Ramos (cell line): ENCODE data around the gene BRIP1.
"Not testable (repeated sequence)": the region's sequence is repeated elsewhere in the genome, so short reads cannot be mapped to it uniquely, and the experiment has no call there.

ENCODE experiments used
- in situ Hi-C: fragments of 300-500 bp; cut with MboI; formaldehyde crosslinking; loops from one replicate; pipeline ENCODE4 v1.14.3; 2022; ENCODE audit warnings: low sequenced_read_pairs; ENCODE audit not compliant: unreplicated experiment

Gene BRIP1

DNA sequence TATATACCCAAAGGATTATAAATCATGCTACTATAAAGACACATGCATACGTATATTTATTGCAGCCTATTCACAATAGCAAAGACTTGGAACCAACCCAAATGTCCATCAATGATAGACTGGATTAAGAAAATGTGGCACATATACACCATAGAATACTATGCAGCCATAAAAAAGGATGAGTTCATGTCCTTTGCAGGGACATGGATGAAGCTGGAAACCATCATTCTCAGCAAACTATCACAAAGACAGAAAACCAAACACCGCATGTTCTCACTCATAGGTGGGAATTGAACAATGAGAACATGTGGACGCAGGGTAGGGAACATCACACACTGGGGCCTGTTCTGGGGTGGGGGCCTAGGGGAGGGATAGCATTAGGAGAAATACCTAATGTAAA, 89.2 kb downstream of the BRIP1 start:
- in situ Hi-C loops, result not testable (repeated sequence)

DNA sequence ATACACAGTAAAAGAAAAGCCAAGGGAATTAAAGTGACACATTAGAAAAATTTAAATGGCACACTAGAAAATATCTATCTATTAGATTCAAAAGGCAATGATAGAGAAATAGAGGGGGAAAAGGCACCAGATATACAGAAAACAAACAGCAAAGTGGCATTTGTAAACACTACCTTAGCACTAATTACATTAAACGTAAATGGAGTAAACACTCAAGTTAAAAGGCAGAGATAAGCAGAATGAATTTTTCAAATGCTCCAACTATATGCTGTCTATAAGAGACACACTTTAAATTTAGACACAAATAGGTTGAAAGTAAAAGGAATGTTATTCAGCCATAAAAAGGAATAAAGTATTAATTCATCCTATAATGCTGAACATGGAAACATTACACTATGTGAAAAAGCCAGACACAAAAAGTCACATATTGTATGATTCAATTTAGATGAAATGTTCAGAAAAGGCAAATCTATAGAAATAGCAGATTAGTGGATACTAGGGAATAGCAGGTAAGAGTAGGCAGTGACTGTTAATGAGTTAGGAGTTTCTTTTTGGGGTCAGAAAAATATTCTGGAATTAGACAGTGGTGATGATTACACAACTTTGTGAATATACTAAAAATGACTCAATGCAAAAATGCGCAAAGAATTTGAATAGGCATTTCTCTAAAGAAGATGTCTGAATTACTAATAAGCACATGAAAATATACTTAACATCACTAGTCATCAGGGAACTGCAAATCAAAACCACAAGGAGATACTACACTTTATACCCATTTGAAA, 92.4 kb downstream of the BRIP1 start:
- in situ Hi-C loops, result no loop called here

- in situ Hi-C loops, result no loop called here
Measured at GRCh38 chr17:61770043-61770442, 93.3 kb downstream of the BRIP1 start.

- in situ Hi-C loops, result no loop called here
Measured at GRCh38 chr17:61768405-61768804, 94.9 kb downstream of the BRIP1 start.

GRCh38 chr17:61766520-61766919, 96.8 kb downstream of the BRIP1 start:
- in situ Hi-C loops, result no loop called here

DNA sequence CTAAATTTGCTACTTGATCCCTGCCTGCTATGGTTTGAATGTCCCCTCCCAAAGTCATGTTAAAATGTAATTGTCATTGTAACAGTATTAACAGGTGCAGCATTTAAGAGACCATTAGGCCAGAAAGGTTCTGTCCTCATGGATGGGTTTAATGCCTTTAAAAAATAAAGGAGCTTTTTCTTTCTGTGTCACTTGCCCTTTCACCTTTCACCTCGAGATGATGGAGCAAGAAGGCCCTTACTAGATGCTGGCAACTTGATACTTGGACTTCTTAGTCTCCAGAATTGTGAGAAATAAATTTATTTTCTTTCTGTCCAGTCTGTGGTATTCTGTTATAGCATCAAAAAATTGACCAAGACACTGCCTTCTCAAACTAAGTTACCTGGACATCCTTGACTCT, 98.5 kb downstream of the BRIP1 start:
- in situ Hi-C loops, result no loop called here

DNA sequence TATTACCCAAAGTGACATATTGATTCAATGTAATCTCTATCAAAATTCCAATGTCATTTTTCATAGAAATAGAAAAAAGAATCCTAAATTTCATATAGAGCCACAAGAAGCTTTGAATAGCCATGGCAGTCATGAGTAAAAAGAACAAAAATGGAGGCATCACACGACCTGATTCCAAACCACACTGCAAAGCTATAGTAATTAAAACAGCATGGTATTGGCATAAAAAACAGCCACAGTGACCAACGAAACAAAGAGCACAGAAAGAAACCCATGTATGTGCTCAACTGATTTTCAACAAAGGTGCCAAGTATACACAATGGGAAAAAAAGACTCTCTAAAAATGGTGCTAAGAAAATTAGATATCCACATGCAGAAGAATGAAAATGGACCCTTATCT, 101.5 kb downstream of the BRIP1 start:
- in situ Hi-C loops, result no loop called here

DNA sequence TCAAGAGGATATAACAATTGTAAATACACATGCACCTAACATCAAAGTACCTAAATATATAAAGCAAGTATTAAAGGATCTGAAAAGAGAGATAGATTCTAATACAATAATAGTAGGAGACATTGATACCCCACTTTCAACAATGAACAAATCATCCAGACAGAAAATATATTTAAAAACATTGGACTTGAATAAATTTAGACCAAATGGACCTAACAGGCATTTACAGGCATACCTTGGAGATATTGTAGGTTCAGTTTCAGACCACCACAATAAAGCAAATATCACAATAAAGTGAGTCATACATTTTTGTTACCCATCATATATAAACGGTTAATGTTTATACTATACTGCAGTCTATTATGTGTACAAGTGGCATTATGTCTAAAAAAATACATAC, 104.0 kb downstream of the BRIP1 start:
- in situ Hi-C loops, result no loop called here

DNA sequence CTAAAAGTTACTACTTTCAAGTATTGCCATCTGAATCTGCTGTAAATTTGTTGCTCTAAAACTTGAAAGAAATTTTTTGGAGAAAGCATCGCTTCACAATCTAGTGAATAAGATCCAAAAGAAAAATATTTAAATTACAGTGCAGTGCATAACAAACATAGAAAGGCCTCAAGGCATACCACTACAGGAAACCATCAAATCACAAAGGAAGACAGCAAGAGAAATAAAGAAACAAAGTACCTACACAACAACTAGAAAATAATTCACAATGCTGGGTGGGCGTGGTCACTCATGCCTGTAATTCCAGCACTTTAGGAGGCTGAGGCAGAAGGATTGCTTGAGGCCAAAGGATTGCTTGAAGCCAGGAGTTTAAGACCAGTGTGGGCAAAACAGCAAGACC, 104.9 kb downstream of the BRIP1 start:
- in situ Hi-C loops, result no loop called here

- in situ Hi-C loops, result no loop called here
Measured at GRCh38 chr17:61757168-61757567, 106.2 kb downstream of the BRIP1 start.

DNA sequence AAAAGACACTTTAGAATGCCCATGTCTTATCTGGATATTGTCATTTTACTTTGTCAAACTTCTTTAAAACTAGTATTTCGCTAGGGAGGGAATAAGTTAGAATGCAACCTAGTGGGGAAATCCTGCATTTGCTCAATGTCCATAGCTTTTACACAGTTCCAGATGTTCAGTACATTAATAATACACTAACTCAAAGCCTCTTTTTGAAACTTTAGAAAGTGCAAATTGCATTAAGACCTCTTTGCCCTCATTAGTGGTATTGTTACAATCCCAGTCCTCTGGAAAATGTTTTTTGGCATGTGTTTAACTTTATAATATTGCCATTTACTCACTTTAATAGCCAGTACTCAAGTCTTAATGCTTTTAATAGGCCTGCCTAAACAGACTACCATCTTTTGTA, 106.8 kb downstream of the BRIP1 start:
- in situ Hi-C loops, result no loop called here

DNA sequence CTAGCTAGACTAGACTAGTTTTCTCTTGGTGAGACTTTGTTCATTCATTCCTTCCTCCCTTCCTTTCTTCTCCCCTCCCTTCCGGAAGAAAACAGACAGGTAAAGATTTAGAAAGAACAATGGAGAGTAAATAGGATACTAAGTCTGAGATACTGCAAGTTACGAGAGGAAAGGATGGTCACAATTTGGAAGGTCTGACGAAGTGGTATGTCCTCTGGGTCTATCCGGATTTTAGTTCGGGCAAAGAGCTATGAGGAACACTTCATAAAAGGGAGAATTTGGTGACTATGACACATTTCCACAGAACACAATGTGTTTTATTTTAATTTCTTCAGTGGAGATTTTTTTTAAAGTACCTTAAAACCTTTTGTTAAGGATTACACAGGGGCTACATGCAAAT, 107.7 kb downstream of the BRIP1 start:
- in situ Hi-C loops, result no loop called here

GRCh38 chr17:61755078-61755477, 108.2 kb downstream of the BRIP1 start:
- in situ Hi-C loops, result no loop called here

DNA sequence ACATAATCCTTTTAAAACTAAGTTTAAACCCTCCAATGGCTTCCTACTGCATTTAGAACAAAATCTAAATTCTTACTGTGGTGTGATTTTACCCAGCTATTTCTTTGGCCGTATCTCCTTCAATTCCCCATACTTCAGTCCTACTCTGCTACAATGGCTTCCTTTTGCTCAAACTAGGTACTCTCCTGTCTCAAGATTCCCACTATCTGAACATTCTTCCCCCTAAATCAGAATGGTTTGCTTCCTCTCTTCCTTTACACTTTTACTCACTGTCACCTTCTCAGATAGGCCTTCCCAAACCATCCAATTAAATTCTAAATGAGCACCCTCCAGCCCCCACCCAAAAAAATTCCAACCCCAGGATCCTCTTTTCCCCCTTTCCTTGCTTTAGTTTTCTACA, 109.2 kb downstream of the BRIP1 start:
- in situ Hi-C loops, result no loop called here

DNA sequence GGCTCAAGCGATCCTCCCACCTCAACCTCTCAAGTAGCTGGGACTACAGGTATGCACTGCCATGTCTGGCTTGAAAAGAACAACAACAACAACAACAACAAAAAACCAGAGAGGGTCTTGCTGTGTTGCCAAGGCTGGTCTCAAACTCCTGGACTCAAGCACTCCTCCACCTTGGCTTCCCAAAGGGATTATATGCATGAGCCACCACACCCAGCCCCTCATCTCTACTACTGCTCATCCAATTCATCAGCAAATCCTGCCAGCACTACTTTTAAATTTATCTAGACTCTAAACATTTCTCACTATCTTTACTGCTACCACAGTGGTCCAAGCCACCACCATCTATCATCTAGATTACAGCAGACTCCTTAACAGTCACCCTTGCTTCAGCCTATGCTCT, 109.6 kb downstream of the BRIP1 start:
- in situ Hi-C loops, result no loop called here

DNA sequence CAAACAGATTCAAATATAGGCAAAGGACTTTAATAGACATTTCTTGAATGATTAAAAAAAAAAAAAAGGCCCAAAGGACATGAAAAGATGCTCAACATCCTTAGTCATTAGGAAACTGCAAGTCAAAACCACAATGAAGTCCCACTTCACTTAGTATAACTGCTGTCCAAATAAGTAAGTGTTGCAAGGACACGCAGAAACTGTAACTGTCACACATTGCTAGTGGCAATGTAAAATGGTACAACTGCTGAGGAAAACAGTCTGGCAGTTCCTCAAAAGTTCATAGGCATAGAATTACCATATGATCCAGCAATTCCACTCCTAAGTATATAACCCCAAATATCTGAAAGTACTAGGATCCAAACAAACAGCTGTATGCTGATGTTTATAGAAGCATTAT, 112.7 kb downstream of the BRIP1 start:
- in situ Hi-C loops, result no loop called here

GRCh38 chr17:61749823-61750404, 113.4 kb downstream of the BRIP1 start:
- in situ Hi-C loops, result no loop called here

DNA sequence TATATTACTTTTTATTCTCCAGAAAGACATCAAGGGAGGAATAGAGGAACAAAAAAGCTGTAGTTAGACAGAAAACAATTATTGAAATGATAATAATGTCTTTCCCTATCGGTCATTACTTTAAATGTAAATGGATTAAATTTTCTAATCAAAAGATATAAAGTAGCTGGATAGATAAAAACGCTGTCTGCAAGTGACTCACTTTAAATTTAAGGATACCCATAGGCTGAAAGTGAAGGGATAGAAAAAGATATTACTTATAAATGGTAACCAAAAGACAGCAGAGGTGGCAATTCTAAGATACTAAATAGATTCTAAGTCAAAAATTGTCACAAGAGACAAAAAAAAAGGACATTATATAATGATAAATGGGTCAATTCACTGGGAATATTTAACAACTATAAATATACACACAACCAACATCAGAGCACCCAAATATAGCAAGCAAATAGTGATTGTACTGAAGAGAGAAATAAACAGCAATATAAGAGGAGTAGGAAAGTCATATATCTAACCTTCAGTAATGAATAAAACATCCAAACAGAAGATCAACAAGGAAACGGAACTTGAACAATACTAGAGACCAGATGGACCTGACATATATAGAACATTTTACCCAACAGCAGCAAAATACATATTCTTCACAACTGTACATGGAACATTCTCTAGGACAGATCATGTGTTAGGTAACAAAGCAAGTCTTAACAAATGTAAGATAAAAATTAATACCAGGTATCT, 116.9 kb downstream of the BRIP1 start:
- in situ Hi-C loops, result no loop called here

- in situ Hi-C loops, result no loop called here
Measured at GRCh38 chr17:61744804-61745203, 118.5 kb downstream of the BRIP1 start.

- in situ Hi-C loops, result no loop called here
Measured at GRCh38 chr17:61744252-61744651, 119.1 kb downstream of the BRIP1 start.

GRCh38 chr17:61743766-61744165, 119.6 kb downstream of the BRIP1 start:
- in situ Hi-C loops, result no loop called here
